NCI-H2107 treated with DMSO at 0.1 percent for 48 hours (cell line): ENCODE data around the gene C12orf75.
A peak's percentile ranks its signal among the peaks of the same experiment; 100 is the strongest.
"Not testable (repeated sequence)": the region's sequence is repeated elsewhere in the genome, so short reads cannot be mapped to it uniquely, and the experiment has no call there.

Source experiments
- DNase-seq: peaks from one replicate; lab custom pipeline; 2025; ENCODE audit not compliant: unreplicated experiment; lab: John Stamatoyannopoulos, UW

C12orf75 gene

GRCh38 chr12:105334582-105334981 is 4.1 kb downstream of the C12orf75 start:
- no peak for DNase-seq

GRCh38 chr12:105335856-105336255 is 5.4 kb downstream of the C12orf75 start:
- no peak for DNase-seq

GRCh38 chr12:105336411-105336810 is 5.9 kb downstream of the C12orf75 start:
- no peak for DNase-seq

GRCh38 chr12:105337391-105337790 is 6.9 kb downstream of the C12orf75 start:
- no peak for DNase-seq

GRCh38 chr12:105338966-105339365 is 8.5 kb downstream of the C12orf75 start:
- DNase-seq = no peak

GRCh38 chr12:105341010-105341409 is 10.5 kb downstream of the C12orf75 start:
- no peak for DNase-seq

- not testable (repeated sequence) for DNase-seq
These were observed 11.1 kb downstream of the C12orf75 start for GRCh38 chr12:105341620-105342019.

GRCh38 chr12:105342464-105342863 is 12.0 kb downstream of the C12orf75 start:
- DNase-seq = no peak

- peak; percentile 88 for DNase-seq
These were observed 13.3 kb downstream of the C12orf75 start for GRCh38 chr12:105343836-105344235.

- DNase-seq = no peak
These were observed 17.0 kb downstream of the C12orf75 start for GRCh38 chr12:105347499-105347898.

GRCh38 chr12:105348142-105348541 is 17.7 kb downstream of the C12orf75 start:
- no peak for DNase-seq

- DNase-seq = no peak
These were observed 18.1 kb downstream of the C12orf75 start for GRCh38 chr12:105348561-105348960.

GRCh38 chr12:105349138-105349537 is 18.6 kb downstream of the C12orf75 start:
- DNase-seq = no peak

GRCh38 chr12:105351523-105351922 is 21.0 kb downstream of the C12orf75 start:
- DNase-seq = no peak

- no peak for DNase-seq
These were observed 21.6 kb downstream of the C12orf75 start for GRCh38 chr12:105352052-105352451.

- DNase-seq = no peak
These were observed 22.6 kb downstream of the C12orf75 start for GRCh38 chr12:105352940-105353635.

- DNase-seq = no peak
These were observed 25.3 kb downstream of the C12orf75 start for GRCh38 chr12:105355752-105356151.

- peak; percentile 19 for DNase-seq
These were observed 26.7 kb downstream of the C12orf75 start for GRCh38 chr12:105357162-105357691.

- no peak for DNase-seq
These were observed 28.3 kb downstream of the C12orf75 start for GRCh38 chr12:105358789-105359188.

GRCh38 chr12:105359856-105360255 is 29.4 kb downstream of the C12orf75 start:
- no peak for DNase-seq

- no peak for DNase-seq
These were observed 33.4 kb downstream of the C12orf75 start for GRCh38 chr12:105363890-105364289.

GRCh38 chr12:105365231-105365630 is 34.7 kb downstream of the C12orf75 start:
- DNase-seq = no peak
